Hematopoietic multipotent progenitor cell treated with erythropoietin and hydrocortisone succinate and interleukin-3 and kit ligand, for 8 days (in vitro differentiated cells): ENCODE results near the gene HNF4A.
A peak's percentile ranks its signal among the peaks of the same experiment; 100 is the strongest.
"Not testable (repeated sequence)": the region's sequence is repeated elsewhere in the genome, so short reads cannot be mapped to it uniquely, and the experiment has no call there.

Experiments used
- DNase-seq: peaks from one replicate; pipeline ENCODE4 v3.0.0-alpha.2; 2015

HNF4A gene

DNA sequence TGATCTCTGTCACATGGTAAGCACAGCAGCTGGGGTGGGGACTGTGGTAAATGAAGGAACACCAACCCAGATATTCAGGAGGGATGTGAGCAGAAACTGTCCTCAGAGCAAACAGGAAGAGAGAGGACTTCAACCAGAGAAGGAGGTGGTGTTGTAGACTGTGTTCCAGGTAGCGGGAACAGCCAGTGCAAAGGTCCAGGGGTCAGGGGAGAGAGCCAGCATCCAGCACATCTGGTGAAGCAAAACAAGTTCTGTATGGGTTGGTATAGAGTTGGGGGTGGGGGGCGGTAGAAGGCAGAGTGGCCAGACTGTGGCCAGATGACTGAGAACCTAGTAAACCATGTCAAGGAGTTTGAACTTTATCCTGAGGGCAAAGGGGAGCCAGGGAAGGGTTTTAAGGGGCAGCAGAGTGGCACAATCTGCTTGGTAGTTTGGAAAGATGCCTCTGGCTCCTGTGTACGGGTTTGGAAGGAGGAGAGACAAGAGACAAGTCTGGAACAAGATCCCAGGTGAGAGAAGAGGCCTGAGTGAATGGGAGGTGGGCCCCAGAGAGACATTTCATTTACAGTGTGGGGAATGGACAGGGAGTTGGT lies 92.4 kb downstream of the HNF4A start:
- DNase-seq: no peak

DNA sequence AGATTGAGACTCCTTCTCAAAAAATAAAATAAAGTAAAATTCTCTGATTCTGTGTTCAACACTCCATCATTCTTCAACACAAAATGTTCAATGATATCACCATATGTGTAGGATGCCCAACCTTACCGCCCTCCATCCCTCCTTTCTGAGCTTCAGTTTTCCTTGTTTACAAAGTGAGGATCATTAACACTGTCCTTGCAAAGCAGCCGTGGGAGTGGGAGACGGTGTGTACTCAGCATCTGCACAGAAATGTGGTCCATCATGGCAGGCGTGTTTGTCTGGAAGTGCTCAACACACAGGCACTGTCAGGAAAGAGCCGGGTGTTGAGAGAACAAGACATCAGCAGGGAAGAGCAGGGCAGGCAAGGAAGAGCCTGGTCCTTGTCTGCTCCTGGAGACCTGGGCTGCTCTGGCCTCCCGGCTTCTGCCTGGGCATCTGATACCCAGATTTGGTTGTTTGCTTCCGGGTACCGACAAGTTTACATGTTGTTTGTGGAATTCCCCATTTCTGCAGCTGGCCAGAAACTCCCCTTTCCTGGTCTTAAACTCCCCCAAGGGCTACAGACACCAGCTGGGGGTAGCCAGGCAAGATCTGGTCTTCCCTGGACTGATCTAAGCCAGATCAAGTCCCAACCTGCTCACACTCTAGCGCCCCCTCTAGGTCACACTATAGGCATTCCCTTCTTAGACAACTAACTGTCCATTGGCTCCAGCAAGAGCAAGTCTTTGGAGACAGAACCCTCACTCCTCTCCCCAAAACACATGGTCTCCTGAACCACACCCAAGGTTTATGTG lies 93.5 kb downstream of the HNF4A start:
- peak; percentile 67 for DNase-seq

DNA sequence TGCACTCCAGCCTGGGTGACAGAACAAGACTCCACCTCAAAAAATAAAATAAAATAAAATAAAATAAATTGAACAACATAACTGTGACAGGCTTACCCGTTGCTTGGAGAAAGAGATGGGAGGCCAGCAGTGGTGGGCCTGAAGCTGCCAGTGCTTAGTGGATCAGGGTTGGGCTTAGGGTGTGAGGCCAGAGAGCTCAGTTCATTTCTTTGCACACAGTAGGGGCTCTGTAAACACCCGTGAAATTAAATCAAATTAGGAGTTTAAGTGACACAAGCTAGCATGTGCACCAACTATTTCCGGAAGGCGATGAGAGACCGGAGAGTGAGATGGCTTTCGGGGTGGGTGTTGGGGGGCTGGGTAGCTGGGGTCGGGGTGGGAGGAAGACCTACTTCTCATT lies 94.4 kb downstream of the HNF4A start:
- DNase-seq: no peak

DNA sequence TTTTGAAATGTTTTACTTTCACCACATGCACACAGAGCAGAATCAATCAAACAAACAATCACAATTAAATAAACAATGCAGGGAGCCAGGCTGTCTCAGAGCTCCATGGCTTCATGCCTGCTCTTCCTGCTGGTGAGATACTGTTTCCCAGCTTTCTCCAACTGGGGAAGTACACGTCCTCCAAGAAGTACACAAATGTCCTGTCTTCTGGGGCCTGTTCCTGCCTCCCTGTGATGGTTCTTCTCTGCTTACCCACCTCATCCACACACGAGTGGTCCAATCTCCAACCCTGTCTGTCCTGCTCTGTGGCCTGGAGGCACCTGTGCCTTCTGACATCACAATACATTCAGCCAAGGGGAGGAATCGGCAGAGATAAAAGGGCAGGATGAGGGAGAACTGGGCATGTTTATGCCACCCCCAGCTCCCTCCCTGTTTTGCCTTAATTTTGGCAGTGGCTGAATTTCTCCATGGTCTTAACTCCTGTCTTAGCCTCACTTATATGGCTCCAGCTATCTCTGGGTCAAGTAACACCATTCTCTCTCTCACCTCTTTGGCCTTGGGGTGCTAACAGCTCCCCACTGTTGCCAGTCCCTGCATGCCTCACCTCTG lies 94.9 kb downstream of the HNF4A start:
- DNase-seq: no peak

DNA sequence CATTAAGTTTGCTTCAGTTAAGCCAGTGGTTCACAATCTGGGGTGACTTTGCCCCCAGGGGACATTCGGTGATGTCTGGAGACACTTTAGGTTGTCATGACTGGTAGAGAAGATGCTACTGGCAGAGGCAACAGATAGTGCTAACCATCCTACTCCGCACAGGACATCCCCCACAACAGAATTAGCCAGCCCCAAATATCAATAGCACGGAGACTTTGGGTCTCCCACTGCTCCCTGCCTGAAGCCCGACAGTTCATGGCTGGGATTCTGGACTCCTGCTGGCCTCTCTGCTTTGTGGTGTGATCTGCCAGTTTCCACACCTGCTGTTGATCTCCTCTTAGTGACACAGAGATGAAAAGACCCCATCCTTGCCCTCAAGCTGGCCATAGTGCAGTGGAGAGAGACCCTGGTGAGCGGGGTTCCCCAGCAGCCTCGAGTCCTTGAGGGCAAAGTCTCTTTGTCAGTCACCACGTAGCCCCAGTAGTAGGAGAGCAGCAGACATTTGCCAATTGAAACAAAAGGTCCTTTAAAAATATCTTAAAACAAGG lies 95.5 kb downstream of the HNF4A start:
- DNase-seq: no peak

DNA sequence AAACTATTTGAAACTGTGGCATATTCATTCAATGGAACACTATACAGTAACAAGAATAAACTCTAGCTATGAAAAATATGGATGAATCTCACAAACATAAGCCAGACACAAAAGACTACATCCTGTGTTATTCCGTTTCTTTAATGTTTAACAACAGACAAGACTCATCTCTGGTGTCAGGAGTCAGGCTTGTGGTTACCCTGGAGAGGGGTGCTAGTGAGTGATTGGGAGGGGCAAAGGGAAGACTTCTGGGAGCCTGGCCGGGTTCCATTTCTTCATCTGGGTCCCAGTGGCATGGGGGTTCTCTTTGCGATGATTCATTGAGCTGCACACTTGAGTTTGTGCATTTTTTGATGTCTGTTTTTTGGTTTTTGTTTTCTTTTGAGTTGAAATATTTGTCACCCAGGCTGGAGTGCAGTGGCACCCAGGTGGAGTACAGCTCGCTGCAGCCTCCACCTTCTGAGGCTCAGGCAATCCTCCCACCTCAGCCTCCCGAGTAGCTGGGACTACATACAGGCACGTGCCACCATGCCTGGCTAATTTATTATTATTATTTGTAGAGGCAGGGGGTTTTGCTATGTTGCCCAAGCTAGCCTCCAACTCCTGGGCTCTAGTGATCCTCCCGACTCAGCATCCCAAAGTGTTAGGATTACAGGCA lies 98.9 kb downstream of the HNF4A start:
- DNase-seq: no peak

DNA sequence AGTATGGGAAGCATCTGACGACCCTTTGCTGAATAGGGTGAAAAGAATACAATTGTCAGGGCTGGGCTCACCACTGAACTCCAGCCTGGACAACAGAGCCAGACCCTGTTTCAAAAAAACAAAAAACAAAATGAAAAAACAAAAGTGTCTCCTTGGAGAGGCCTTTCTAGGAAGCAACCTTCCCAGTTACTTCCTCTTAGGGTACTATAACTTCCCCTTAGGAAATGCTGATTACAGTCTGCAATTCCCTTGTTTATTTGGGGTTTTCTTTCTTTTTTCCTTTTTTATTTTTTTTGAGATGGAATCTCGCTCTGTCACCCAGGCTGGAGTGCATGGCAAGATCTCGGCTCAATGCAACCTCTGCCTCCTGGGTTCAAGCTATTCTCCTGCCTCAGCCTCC lies 99.6 kb downstream of the HNF4A start:
- no peak for DNase-seq

DNA sequence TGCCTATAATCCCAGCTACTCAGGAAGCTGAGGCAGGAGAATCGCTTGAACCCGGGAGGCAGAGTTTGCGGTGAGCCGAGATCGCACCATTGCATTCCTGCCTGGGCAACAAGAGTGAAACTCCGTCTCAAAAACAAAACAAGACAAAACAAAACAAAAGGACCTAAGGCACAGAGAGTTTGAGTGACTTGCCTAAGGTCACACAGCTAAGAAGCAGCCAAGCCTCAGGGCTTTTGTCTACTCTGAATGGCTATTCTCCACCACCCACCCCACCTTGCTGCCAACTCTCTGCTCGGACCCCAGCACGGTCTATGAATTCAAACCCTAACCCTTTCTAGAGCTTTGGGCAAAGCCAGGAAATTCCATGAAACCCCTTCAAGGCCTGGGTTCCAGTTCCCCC lies 101.1 kb downstream of the HNF4A start:
- no peak for DNase-seq

DNA sequence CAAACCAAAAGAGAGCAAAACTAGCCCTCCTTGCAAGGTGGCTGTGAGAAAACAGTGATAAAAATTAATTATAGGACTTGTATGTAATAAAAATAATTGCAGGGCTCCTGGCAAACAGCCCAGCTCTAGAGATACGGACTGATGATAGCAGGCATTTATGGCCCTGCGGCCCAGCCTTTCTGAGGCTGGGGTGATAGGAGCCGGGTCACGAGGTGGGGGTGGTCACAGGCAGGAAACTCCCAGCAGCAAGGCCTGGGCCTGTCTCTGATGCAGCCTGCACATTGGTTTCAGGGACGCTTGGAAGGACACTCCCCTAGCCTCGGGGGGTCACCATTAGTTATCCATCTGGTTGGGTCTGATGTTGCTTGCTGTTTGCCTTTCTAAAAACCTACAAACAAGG lies 101.5 kb downstream of the HNF4A start:
- DNase-seq: peak; percentile 94

DNA sequence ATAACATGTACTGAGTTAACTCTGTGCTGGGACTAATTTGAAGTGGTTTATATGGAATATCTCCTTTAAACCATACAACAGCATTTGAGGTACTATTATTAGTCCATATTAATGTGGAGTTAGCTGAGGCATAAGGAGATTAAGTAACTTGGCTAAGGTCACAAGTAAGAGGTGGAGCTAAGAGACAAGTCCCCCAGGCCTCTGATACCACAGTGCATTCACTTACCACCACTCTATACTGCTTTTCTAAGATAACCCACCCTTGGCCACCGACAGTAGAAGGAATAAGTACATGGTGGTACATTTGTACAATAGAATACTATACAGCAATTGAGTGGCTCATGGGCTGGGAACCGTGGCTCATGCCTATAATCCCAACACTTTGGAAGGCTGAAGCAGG lies 103.8 kb downstream of the HNF4A start:
- DNase-seq: peak; percentile 82

DNA sequence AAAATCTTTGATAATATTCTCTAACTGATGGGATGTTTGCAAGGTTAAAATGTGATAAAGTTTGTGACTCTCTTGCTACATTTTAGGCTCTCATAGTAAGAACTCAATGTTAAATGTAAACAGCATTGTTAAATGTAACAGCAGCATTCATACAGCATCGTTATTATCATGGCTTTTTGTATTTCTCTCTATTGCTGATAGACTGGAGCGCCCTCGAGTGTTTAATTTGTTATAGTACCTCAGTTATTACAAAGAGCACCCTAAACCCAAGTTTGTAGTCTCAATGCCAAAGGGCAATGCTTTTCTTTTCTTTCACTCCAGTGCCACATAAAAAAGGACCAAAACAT lies 105.3 kb downstream of the HNF4A start:
- peak; percentile 84 for DNase-seq

DNA sequence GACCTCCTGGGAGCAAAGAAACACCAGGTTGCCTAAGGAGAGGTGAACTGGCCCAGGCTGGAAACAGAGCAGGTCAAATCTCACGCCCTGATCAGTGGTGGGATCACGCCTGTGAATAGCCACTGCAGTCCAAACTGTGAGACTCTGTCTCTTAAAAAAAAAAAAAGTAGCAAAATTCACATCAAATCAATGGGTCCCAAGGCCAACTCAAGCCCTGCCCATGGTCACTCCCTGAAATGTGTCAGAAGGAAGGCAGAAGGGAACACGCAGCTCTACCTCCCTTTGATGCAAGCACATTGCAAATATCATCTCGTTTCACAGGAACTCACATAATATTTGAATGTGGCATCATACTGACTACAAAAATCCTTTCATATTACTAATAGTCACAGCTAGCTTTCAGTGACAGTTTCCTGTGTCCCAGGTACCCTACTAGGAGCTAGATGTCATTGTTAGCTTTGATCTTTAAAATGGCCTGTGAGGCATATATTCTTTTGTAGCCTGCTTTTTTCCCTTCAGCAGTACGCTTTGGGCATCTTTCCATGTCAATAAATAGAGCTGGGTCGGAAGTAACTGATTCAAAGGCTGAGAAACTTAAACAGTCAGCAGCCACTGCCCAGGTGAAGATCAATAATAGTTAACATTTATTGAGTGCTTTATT lies 105.8 kb downstream of the HNF4A start:
- DNase-seq: no peak

DNA sequence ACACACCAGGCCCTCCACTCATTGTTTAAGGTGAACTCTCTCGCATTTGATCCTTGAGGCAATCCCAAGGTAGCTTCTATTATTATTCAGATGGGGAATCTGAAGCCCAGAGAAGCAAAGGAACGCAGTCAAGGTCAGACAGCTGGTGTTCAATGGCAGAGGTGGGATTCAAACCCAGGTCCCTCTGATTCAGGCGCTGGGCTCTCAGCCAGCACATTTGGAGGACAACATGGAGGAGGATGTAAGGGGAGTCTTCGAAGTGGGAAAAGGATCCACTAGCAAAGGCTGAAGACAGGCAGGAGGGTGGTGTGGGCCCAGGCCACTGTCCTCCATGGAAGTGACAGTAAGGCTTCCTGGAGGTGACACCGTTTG lies 106.3 kb downstream of the HNF4A start:
- no peak for DNase-seq

DNA sequence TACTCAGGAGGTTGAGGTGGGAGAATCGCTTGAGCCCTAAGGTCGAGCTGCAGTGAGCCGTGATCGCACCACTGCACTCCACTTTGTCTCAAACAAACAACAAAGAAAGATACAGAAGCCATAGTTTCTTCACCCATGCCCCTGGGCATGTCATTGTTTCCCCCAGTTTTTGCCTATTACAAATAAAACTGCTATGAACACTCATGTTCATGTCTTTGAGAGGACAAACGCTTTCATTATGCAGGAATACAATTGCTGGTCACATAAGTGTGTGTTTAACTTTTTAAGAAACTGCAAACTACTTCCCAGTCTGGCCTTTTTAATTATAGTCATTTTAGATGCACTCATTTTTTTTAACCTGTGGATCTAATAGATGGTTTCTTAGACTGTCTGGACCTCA lies 108.0 kb downstream of the HNF4A start:
- DNase-seq: no peak

DNA sequence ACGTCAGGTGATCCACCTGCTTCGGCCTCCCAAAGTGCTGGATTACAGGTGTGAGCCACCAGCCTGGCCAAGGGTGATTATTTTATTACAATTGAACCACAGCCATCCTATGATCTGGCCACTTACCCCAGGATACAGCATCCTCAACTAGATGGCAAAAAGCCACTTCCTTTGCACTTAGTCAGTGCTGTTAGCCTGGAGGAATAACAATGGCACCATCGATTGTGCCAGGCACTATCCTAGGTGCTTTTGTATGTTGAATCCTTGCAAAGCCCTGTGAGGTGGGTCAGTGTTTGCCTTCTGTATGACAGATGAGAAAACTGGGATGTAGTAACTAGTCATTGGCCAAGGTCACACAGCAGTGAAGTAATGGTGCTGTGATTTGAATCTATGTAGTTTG lies 109.0 kb downstream of the HNF4A start:
- DNase-seq: no peak

DNA sequence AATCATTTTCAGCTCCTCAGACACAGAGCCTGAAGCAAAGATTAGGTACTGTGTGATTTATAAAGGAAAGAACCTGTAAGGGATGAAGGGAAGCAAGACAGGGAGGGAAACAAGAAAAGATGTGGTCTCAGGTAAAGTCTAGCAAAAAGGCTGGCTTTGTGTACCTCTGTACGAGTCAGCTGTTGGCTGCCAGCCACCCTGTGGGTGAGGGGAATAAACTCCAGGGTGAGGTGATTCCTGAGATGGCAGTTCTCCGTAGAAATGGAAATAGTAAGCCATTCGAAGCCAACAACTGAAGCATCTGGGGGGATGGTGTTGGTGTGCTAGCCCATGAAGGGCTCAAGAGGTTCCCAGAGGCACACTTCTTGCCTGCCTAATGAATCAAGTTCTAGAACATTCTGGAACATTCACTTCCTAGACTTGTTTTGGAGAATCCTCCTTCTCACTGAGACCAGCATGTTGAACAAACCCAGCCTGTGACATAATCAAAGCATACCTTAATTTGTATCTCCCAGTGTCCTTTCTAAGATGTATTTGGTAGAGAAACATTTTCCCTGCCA lies 109.6 kb downstream of the HNF4A start:
- no peak for DNase-seq

DNA sequence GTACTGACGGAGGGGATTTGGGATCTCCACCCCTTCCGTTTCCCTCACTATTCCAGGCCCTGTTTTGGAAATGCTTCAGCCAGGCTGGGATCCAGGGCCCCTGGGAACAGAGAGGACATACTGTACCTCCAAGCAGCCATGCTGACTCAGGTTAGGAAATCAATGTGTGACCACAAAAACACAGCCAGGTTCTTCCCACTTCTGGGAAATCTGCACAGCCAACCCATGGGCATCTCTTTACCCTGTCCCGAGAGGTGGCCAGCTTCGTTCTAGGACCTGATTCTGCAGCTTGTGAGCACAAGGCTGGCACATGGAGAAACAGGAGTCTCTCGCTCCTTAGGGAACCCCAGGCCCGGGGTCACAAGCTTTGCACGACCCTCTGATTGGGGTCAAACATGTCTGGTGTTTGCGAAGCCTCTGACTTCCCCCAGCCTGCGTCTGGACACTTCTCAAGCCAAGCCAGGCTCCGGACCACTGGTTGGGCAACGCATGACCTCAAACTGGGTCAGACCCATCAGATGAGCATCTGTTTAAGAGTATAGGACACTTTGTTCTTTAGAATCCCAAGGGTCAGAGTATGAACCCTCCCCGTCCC lies 111.9 kb downstream of the HNF4A start:
- DNase-seq: no peak

DNA sequence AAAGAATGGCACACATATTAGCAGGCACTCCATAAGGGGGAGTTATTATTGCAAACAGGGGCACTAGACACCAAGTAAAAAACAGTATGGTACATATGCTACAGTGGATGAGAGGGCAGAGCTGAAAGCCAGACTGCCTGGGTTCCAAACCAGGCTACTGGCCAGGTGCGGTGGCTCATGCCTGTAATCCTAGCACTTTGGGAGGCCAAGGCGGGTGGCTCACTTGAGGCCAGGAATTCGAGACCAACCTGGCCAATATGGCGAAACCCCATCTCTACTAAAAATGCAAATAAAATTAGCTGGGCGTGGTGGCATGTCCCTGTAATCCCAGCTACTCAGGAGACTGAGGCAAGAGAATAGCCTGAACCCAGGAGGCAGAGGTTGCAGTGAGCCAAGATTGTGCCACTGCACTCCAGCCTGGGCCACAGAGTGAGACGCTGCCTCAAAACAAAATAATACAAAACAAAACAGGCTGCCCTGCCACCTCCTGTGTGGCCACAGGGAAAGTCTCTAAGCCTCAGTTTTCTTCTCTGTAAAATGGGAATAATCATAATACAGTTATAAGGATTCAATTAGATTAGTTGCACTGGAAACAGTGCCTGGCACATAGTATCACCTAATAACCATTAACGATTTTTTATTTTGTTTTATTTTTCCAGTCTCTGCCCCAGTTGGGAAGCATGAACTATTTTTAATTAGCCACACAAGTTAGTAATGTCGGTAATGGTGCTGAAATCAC lies 112.7 kb downstream of the HNF4A start:
- no peak for DNase-seq

DNA sequence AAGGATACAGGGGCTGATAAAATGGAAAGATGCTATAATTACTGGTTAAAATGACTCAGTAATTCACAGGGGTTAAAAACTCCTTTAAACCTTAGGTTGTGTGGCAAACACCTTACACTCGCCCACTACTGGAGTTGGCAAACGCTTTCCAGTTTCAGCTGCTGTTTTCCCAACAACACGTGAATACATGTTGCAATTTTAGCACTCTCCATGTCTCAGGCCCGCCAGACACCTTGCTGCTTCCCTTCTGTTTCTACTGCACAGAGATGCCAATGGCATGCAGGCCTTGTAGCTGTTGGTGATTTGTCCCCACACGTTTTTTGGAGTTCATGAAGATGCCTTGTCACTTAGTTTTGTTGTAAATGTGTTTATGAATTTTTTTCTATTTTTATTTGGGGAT lies 114.8 kb downstream of the HNF4A start:
- DNase-seq: no peak

DNA sequence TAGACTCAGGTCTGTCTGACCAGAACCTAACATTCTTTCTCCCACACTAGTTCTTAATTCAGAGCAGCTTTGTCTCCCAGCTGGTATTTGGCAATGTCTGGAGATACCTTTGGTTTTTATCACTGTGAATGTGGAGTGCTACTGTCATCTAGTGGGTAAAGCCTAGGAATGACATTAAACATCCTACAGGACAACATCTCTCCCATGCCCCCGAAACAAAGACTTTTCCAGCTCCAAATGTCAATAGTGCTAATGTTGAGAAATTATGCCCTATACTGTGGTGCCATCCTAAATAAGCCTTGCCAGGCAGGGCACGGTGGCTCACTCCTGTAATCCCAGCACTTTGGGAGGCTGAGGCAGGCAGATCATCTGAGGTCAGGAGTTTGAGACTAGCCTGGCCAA lies 116.0 kb downstream of the HNF4A start:
- DNase-seq: peak; percentile 51

DNA sequence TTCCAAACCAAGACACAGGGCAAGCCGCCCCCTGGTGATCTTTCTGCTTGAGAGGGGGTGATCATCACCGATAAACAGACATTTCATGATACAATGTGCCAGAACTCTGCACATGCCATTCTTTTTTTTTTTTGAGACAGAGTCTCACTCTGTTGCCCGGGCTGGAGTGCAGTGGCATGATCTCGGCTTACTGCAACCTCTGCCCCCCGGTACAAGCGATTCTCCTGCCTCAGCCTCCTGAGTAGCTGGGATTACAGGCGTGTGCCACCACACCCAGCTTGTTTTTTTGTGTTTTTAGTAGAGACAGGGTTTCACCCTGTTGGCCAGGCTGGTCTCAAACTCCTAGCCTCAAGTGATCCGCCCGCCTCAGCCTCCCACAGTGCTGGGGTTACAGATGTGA lies 116.8 kb downstream of the HNF4A start:
- DNase-seq: not testable (repeated sequence)

DNA sequence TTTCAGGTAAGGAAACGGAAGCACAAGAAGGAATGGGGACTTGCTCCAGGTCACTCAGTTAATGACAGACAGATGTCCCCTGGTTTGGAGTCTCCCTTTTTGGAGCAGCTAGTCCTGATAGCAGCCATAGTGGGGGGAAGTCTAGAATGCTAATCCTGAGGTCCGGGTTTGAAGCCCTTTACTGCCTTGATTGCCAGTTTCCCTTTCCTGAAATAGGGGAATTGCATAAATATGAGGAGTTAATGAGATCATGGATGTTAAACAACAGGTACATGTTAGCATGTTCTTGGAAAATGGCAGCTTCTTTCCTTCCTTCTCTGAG lies 119.8 kb downstream of the HNF4A start:
- DNase-seq: no peak
